Loucy (cell line): ENCODE results near the gene NLRP6.
A peak's percentile ranks its signal among the peaks of the same experiment; 100 is the strongest.

ENCODE experiments used
- H2AFZ ChIP-seq: fragments of 200-600 bp; sonication (generic); 2 replicates; pipeline ENCODE4 v1.6.0; 2016; ENCODE audit warnings: antibody characterized with exemption, mild to moderate bottlenecking, low read length, moderate library complexity
- H3F3A ChIP-seq: fragments of 200-600 bp; 2 replicates; pipeline ENCODE4 v1.6.0; 2016; ENCODE audit warnings: antibody characterized with exemption, low read depth, mild to moderate bottlenecking
- H3K27me3 ChIP-seq: fragments of 200-600 bp; sonication (generic); 2 replicates; pipeline ENCODE4 v1.6.1; 2014; ENCODE audit warnings: low read length, mild to moderate bottlenecking; ENCODE audit not compliant: insufficient read depth, poor library complexity, severe bottlenecking
- H3K36me3 ChIP-seq: fragments of 200-600 bp; sonication (generic); 2 replicates; pipeline ENCODE4 v1.6.1; 2016; ENCODE audit warnings: low read length; ENCODE audit not compliant: insufficient read depth
- H3K4me1 ChIP-seq: fragments of 200-600 bp; sonication (generic); 2 replicates; pipeline ENCODE4 v1.5.1; 2014; ENCODE audit warnings: low read length, mild to moderate bottlenecking; ENCODE audit not compliant: insufficient read depth, poor library complexity, severe bottlenecking
- H3K4me2 ChIP-seq: fragments of 200-600 bp; sonication (generic); 2 replicates; pipeline ENCODE4 v1.6.0; 2014; ENCODE audit warnings: antibody characterized with exemption, low read length, low read depth, mild to moderate bottlenecking; ENCODE audit not compliant: poor library complexity, severe bottlenecking
- H3K4me3 ChIP-seq: fragments of 200-600 bp; sonication (generic); 2 replicates; pipeline ENCODE4 v1.5.1; 2014; ENCODE audit warnings: low read length, mild to moderate bottlenecking, mixed read lengths; ENCODE audit not compliant: poor library complexity, severe bottlenecking
- H3K79me2 ChIP-seq: fragments of 200-600 bp; sonication (generic); 2 replicates; pipeline ENCODE4 v1.6.1; 2014; ENCODE audit warnings: low read length; ENCODE audit not compliant: insufficient read depth
- H3K9ac ChIP-seq: fragments of 200-600 bp; sonication (generic); 2 replicates; pipeline ENCODE4 v1.6.0; 2014; ENCODE audit warnings: mild to moderate bottlenecking, low read depth, low read length, moderate library complexity; ENCODE audit not compliant: poor library complexity, severe bottlenecking
- H3K9me2 ChIP-seq: fragments of 200-600 bp; sonication (generic); replicated peaks from 2 replicates; pipeline ENCODE4 v1.6.1; 2016; ENCODE audit warnings: low read depth, low read length, mixed read lengths
- H3K9me3 ChIP-seq: fragments of 200-600 bp; sonication (generic); 2 replicates; pipeline ENCODE4 v1.6.1; 2014; ENCODE audit warnings: mild to moderate bottlenecking, antibody characterized with exemption, low read length, low read depth; ENCODE audit not compliant: insufficient read depth
- H4K20me1 ChIP-seq: fragments of 200-600 bp; sonication (generic); 2 replicates; pipeline ENCODE4 v1.6.0; 2014; ENCODE audit warnings: antibody characterized with exemption, low read length, mild to moderate bottlenecking; ENCODE audit not compliant: insufficient read depth, poor library complexity, severe bottlenecking
- CTCF ChIP-seq: fragments of 200-600 bp; sonication (generic); conservative IDR thresholded peaks from 2 replicates; pipeline ENCODE4 v1.5.1; 2014; ENCODE audit warnings: mild to moderate bottlenecking, antibody characterized with exemption, low read length
- EZH2phosphoT487 ChIP-seq: fragments of 200-600 bp; IDR thresholded peaks from 2 replicates; pipeline ENCODE4 v1.6.1; 2018; ENCODE audit warnings: antibody characterized with exemption, mild to moderate bottlenecking, moderate library complexity, borderline replicate concordance

Gene NLRP6

GRCh38 chr11:270451-271318, 7.5 kb upstream of the NLRP6 start:
- Histone ChIP-seq H3K27me3 (no peaks in the 10 kb centered on the region), H3K9ac (peak overlapping the region; percentile 50), H3F3A (peaks cover 11% of the 10 kb centered on the region; the same call in 1 of the 2 replicates), H3K36me3 (no peaks in the 10 kb centered on the region), H3K4me2 (peak overlapping the region; percentile 92), H3K4me1 (peaks cover 23% of the 10 kb centered on the region), H3K79me2 (peaks cover 6% of the 10 kb centered on the region; the same call in 1 of the 2 replicates), H3K9me2 (no peaks in the 10 kb centered on the region), H3K9me3 (no peaks in the 10 kb centered on the region), H2AFZ (no peak overlapping the region), H3K4me3 (no peak overlapping the region), H4K20me1 (no peaks in the 10 kb centered on the region)
- TF ChIP-seq EZH2phosphoT487 (no peak), CTCF (no peak)

GRCh38 chr11:271319-271715, 6.9 kb upstream of the NLRP6 start:
- peaks cover 23% of the 10 kb centered on the region for H3K4me1 ChIP-seq
- H3K9ac ChIP-seq, result no peak overlapping the region
- no peaks in the 10 kb centered on the region for H3K36me3 ChIP-seq
- no peaks in the 10 kb centered on the region for H4K20me1 ChIP-seq
- H3K9me3 ChIP-seq, result no peaks in the 10 kb centered on the region
- no peak overlapping the region for H2AFZ ChIP-seq
- TF ChIP-seq CTCF, result no peak
- no peak for TF ChIP-seq EZH2phosphoT487
- H3K4me2 ChIP-seq, result no peak overlapping the region
- H3K27me3 ChIP-seq, result no peaks in the 10 kb centered on the region
- H3F3A ChIP-seq, result peaks cover 11% of the 10 kb centered on the region; the same call in 1 of the 2 replicates
- H3K79me2 ChIP-seq, result peaks cover 6% of the 10 kb centered on the region; the same call in 1 of the 2 replicates
- no peak overlapping the region for H3K4me3 ChIP-seq
- no peaks in the 10 kb centered on the region for H3K9me2 ChIP-seq

GRCh38 chr11:272195-272930, 5.8 kb upstream of the NLRP6 start:
- Histone ChIP-seq H2AFZ (no peak overlapping the region), H3K4me3 (no peak overlapping the region), H4K20me1 (no peaks in the 10 kb centered on the region), H3K4me2 (no peak overlapping the region), H3K79me2 (peaks cover 6% of the 10 kb centered on the region; the same call in 1 of the 2 replicates), H3K9ac (no peak overlapping the region), H3K4me1 (peaks cover 23% of the 10 kb centered on the region), H3K9me2 (no peaks in the 10 kb centered on the region), H3K36me3 (no peaks in the 10 kb centered on the region), H3F3A (peaks cover 5% of the 10 kb centered on the region; the same call in 1 of the 2 replicates), H3K27me3 (no peaks in the 10 kb centered on the region), H3K9me3 (no peaks in the 10 kb centered on the region)
- TF ChIP-seq EZH2phosphoT487 (no peak), CTCF (no peak)
